PC-3 (cell line): ENCODE measurements around the gene SORL1. TPM values are rescaled to one million over a fixed set of nuclear protein-coding genes. Genes with fewer than 3 reads are reported as not detected.
A peak's percentile ranks its signal among the peaks of the same experiment; 100 is the strongest.

Experiments
- ATAC-seq: fragments of 200-7000 bp; cut with Tn5 transposase; 2 replicates; pipeline ENCODE4 v1.9.1; 2020; ENCODE audit warnings: mild to moderate bottlenecking, moderate library complexity
- BruUV-seq: library from RNA; stranded (reverse); fragments of 400-500 nt; replicated peaks from 2 replicates; lab custom pipeline; 2021; lab: Mats Ljungman, UMichigan
- CTCF ChIA-PET: fragments of 300-600 bp; sonication (Branson Sonifier 250); formaldehyde crosslinking; loops from one replicate; lab custom pipeline; 2022; ENCODE audit warnings: antibody characterized with exemption; lab: Charles Lee
- POLR2A ChIA-PET: fragments of 300-600 bp; sonication (Branson Sonifier 250); formaldehyde crosslinking; loops from one replicate; lab custom pipeline; 2022; ENCODE audit warnings: antibody characterized with exemption; ENCODE audit not compliant: unreplicated experiment; lab: Charles Lee
- DNase-seq: peaks from one replicate; pipeline ENCODE4 v3.0.0-alpha.2; 2015
- H2AFZ ChIP-seq: fragments of 300-600 bp; sonication (generic); 2 replicates; pipeline ENCODE4 v1.6.0; 2016; ENCODE audit warnings: antibody characterized with exemption, low read length
- H3F3A ChIP-seq: fragments of 300-600 bp; sonication (generic); one replicate; pipeline ENCODE4 v1.6.0; 2017; ENCODE audit warnings: antibody characterized with exemption, low read length, control low read depth, mild to moderate bottlenecking; ENCODE audit not compliant: unreplicated experiment
- H3K27ac ChIP-seq: fragments of 300-600 bp; sonication (generic); 2 replicates; pipeline ENCODE4 v1.5.1; 2016; ENCODE audit warnings: mild to moderate bottlenecking, low read length
- H3K27me3 ChIP-seq: fragments of 300-600 bp; sonication (generic); 2 replicates; pipeline ENCODE4 v1.6.1; 2016; ENCODE audit warnings: low read length, mixed read lengths
- H3K36me3 ChIP-seq: fragments of 300-600 bp; sonication (generic); 2 replicates; pipeline ENCODE4 v1.6.1; 2016; ENCODE audit warnings: low read depth, mixed run types, low read length, mixed read lengths
- H3K4me1 ChIP-seq: fragments of 300-600 bp; sonication (generic); 2 replicates; pipeline ENCODE4 v1.5.1; 2016; ENCODE audit warnings: low read length; ENCODE audit not compliant: insufficient read depth
- H3K4me2 ChIP-seq: fragments of 300-600 bp; sonication (generic); 2 replicates; pipeline ENCODE4 v1.6.0; 2016; ENCODE audit warnings: low read length
- H3K4me3 ChIP-seq: fragments of 300-600 bp; sonication (generic); 2 replicates; pipeline ENCODE4 v1.5.1; 2016; ENCODE audit warnings: mild to moderate bottlenecking, low read length, mixed read lengths
- H3K79me2 ChIP-seq: fragments of 300-600 bp; sonication (generic); 2 replicates; pipeline ENCODE4 v1.6.1; 2017; ENCODE audit warnings: low read length, mixed read lengths
- H3K9ac ChIP-seq: fragments of 300-600 bp; sonication (generic); 2 replicates; pipeline ENCODE4 v1.6.0; 2016; ENCODE audit warnings: mild to moderate bottlenecking, low read length
- H3K9me2 ChIP-seq: fragments of 300-600 bp; sonication (generic); replicated peaks from 2 replicates; pipeline ENCODE4 v1.6.1; 2016; ENCODE audit warnings: mixed run types, low read length, mixed read lengths
- H3K9me3 ChIP-seq: fragments of 300-600 bp; sonication (generic); 2 replicates; pipeline ENCODE4 v1.6.1; 2016; ENCODE audit warnings: low read length, mixed read lengths
- H4K20me1 ChIP-seq: fragments of 300-600 bp; sonication (generic); 2 replicates; pipeline ENCODE4 v1.6.1; 2016; ENCODE audit warnings: low read length, mixed read lengths
- CTCF ChIP-seq: fragments of 300-600 bp; sonication (generic); conservative IDR thresholded peaks from 2 replicates; pipeline ENCODE4 v1.5.1; 2017; ENCODE audit warnings: antibody characterized with exemption, low read depth, mild to moderate bottlenecking, low read length
- EZH2 ChIP-seq: fragments of 300-600 bp; sonication (generic); IDR thresholded peaks from one replicate; pipeline ENCODE4 v1.6.1; 2017; ENCODE audit warnings: antibody characterized with exemption, mild to moderate bottlenecking, low read length; ENCODE audit not compliant: unreplicated experiment
- EZH2phosphoT487 ChIP-seq: fragments of 300-600 bp; sonication (generic); IDR thresholded peaks from 2 replicates; pipeline ENCODE4 v1.6.1; 2018; ENCODE audit warnings: mild to moderate bottlenecking, antibody characterized with exemption, low read length, borderline replicate concordance
- intact Hi-C: fragments of 100-400 bp; cut with micrococcal nuclease; formaldehyde crosslinking; loops from 2 replicates; pipeline ENCODE4 v1.9.0; 2023
- total RNA-seq: library from RNA; depleted of rRNA; stranded (reverse); fragments of >200 nt; gene quantifications from 2 replicates; pipeline ENCODE4 v1.2.3, GENCODE V29; 2014

SORL1 gene
- total RNA-seq, 1 experiment from 2014 or later = 53.7 TPM

- Histone ChIP-seq H3K36me3 (no peaks in the 10 kb centered on the region), H2AFZ (peak overlapping the region; percentile 98), H3K4me1 (peaks cover 29% of the 10 kb centered on the region), H3K4me3 (peak overlapping the region; percentile 70), H3K27ac (peak overlapping the region; percentile 76), H3K4me2 (peak overlapping the region; percentile 94), H3K9ac (peak overlapping the region; percentile 78), H3K9me2 (no peaks in the 10 kb centered on the region), H4K20me1 (no peaks in the 10 kb centered on the region), H3F3A (no peaks in the 10 kb centered on the region), H3K9me3 (no peaks in the 10 kb centered on the region), H3K27me3 (no peaks in the 10 kb centered on the region), H3K79me2 (no peaks in the 10 kb centered on the region)
- TF ChIP-seq CTCF = no peak
- CTCF ChIA-PET = no interaction called here
- intact Hi-C loops = loop anchor here (1.0 to 10.0 kb wide), 8 partner anchors 171 to 547 kb away; no protein-coding TSS in a partner anchor
- POLR2A ChIA-PET = no interaction called here
- ATAC-seq = no peak
- DNase-seq = no peak
- no TSS peak for BruUV-seq
Measured at GRCh38 chr11:121656328-121657090, 204.4 kb downstream of the SORL1 start.

- ChIA-PET CTCF (no interaction called here), POLR2A (no interaction called here)
- ATAC-seq (no peak), DNase-seq (no peak)
- BruUV-seq = no TSS peak
- H2AFZ ChIP-seq = no peak overlapping the region
- no peaks in the 10 kb centered on the region for H3K36me3 ChIP-seq
- no peaks in the 10 kb centered on the region for H3K27me3 ChIP-seq
- peaks cover 35% of the 10 kb centered on the region for H3K4me1 ChIP-seq
- no peaks in the 10 kb centered on the region for H3K79me2 ChIP-seq
- H3K9ac ChIP-seq = no peak overlapping the region
- no peak overlapping the region for H3K27ac ChIP-seq
- intact Hi-C loops = loop anchor here (5.0 to 10.0 kb wide), 6 partner anchors 170 to 500 kb away; no protein-coding TSS in a partner anchor
- H3K9me3 ChIP-seq = no peaks in the 10 kb centered on the region
- no peak overlapping the region for H3K4me2 ChIP-seq
- no peak overlapping the region for H3K4me3 ChIP-seq
- no peaks in the 10 kb centered on the region for H3F3A ChIP-seq
- H3K9me2 ChIP-seq = no peaks in the 10 kb centered on the region
- H4K20me1 ChIP-seq = no peaks in the 10 kb centered on the region
- TF ChIP-seq EZH2 (no peak), CTCF (no peak), EZH2phosphoT487 (no peak)
Measured at GRCh38 chr11:121657146-121657545, 205.0 kb downstream of the SORL1 start.

GRCh38 chr11:121659811-121660210 is 207.7 kb downstream of the SORL1 start:
- no TSS peak for BruUV-seq
- no peaks in the 10 kb centered on the region for H3K36me3 ChIP-seq
- POLR2A ChIA-PET = no interaction called here
- H3K9ac ChIP-seq = no peak overlapping the region
- H3K4me1 ChIP-seq = peaks cover 22% of the 10 kb centered on the region
- no peaks in the 10 kb centered on the region for H3K27me3 ChIP-seq
- DNase-seq (no peak), ATAC-seq (no peak)
- TF ChIP-seq EZH2phosphoT487 (no peak), EZH2 (no peak), CTCF (no peak)
- H3K27ac ChIP-seq = no peak overlapping the region
- CTCF ChIA-PET = no interaction called here
- H3K9me2 ChIP-seq = no peaks in the 10 kb centered on the region
- H3K4me2 ChIP-seq = no peak overlapping the region
- no peaks in the 10 kb centered on the region for H3F3A ChIP-seq
- no peaks in the 10 kb centered on the region for H3K79me2 ChIP-seq
- no peaks in the 10 kb centered on the region for H3K9me3 ChIP-seq
- H2AFZ ChIP-seq = no peak overlapping the region
- intact Hi-C loops = loop anchor here (5.0 to 10.0 kb wide), 7 partner anchors 157 to 497 kb away; no protein-coding TSS in a partner anchor
- no peaks in the 10 kb centered on the region for H4K20me1 ChIP-seq
- H3K4me3 ChIP-seq = no peak overlapping the region
